A549 (cell line): Measurements from ENCODE around the gene FTH1. TPM values are rescaled to one million over a fixed set of nuclear protein-coding genes. Genes with fewer than 3 reads are reported as not detected.

Experiments
- ATAC-seq, 2 experiments: fragments of 200-7000 bp in 1 of 2; fragments of >200 bp in 1 of 2; cut with Nextera tagmentation in 1 of 2; cut with Tn5 transposase in 1 of 2; 3 replicates each; pipeline versions ENCODE4 v1.8.0 to v1.9.1; 2018 to 2020; ENCODE audit warnings: mild to moderate bottlenecking in 1 of 2, moderate library complexity in 1 of 2
- CTCF ChIA-PET: fragments of 300-600 bp; sonication (Branson Sonifier 250); formaldehyde crosslinking; extraction: SDS; loops from one replicate; lab custom pipeline; 2021; ENCODE audit warnings: antibody characterized with exemption, inconsistent platforms; lab: Yijun Ruan, JAX
- POLR2A ChIA-PET: fragments of 350-600 bp; formaldehyde crosslinking; extraction: SDS; loops from one replicate; lab custom pipeline; 2021; ENCODE audit warnings: antibody characterized with exemption, inconsistent platforms; lab: Yijun Ruan, JAX
- DNase-seq, 2 experiments: peaks; one replicate each; pipeline versions ENCODE4 v3.0.0 to v3.0.0-alpha.2; 2011 to 2016; ENCODE audit warnings: low read depth in 1 of 2, low spot score in 1 of 2
- FAIRE-seq: peaks from 2 replicates; lab custom pipeline; 2011; peaks lifted over from hg19 to GRCh38; lab: Jason Lieb, UNC
- H3K27ac ChIP-seq, 2 experiments: fragments of >200 bp; sonication (Bioruptor Twin); formaldehyde crosslinking; 3 replicates each; pipeline ENCODE4 v1.5.1; 2016 to 2017
- H3K4me1 ChIP-seq: fragments of >200 bp; sonication (Bioruptor Twin); formaldehyde crosslinking; 3 replicates; pipeline ENCODE4 v1.6.1; 2016
- H3K4me2 ChIP-seq: fragments of >200 bp; sonication (Bioruptor Twin); formaldehyde crosslinking; 3 replicates; pipeline ENCODE4 v1.6.1; 2016
- H3K4me3 ChIP-seq: fragments of >200 bp; sonication (Bioruptor Twin); formaldehyde crosslinking; 3 replicates; pipeline ENCODE4 v1.5.1; 2016
- H3K9me3 ChIP-seq: fragments of >200 bp; sonication (Bioruptor Twin); formaldehyde crosslinking; 3 replicates; pipeline ENCODE4 v1.6.1; 2016
- CEBPB ChIP-seq, 2 experiments: fragments of >200 bp in 1 of 2; sonication (Bioruptor Twin) in 1 of 2; formaldehyde crosslinking in 1 of 2; IDR thresholded peaks; 2 replicates each; pipeline ENCODE4 v1.6.1; 2012 to 2016
- CHD2 ChIP-seq: fragments of 150-350 bp; IDR thresholded peaks from 2 replicates; pipeline ENCODE4 v1.6.1; 2014; ENCODE audit warnings: low read length; ENCODE audit not compliant: partially characterized antibody
- CHD4 ChIP-seq: fragments of 200-600 bp; sonication (generic); IDR thresholded peaks from 2 replicates; pipeline ENCODE4 v1.6.1; 2016; ENCODE audit warnings: antibody characterized with exemption, mild to moderate bottlenecking, borderline replicate concordance
- E2F6 ChIP-seq: IDR thresholded peaks from 2 replicates; pipeline ENCODE4 v1.6.1; 2012; ENCODE audit warnings: low read depth, borderline replicate concordance
- EHMT2 ChIP-seq: fragments of 200-600 bp; sonication (generic); IDR thresholded peaks from 2 replicates; pipeline ENCODE4 v1.6.1; 2016; ENCODE audit warnings: antibody characterized with exemption, low read depth, mild to moderate bottlenecking, moderate library complexity
- ELK1 ChIP-seq: fragments of 150-350 bp; IDR thresholded peaks from 2 replicates; pipeline ENCODE4 v1.6.1; 2014; ENCODE audit warnings: low read depth, mild to moderate bottlenecking, low read length
- ESRRA ChIP-seq: fragments of 150-350 bp; IDR thresholded peaks from 2 replicates; pipeline ENCODE4 v1.6.1; 2014; ENCODE audit warnings: mild to moderate bottlenecking, low read length, borderline replicate concordance
- FOSB ChIP-seq: fragments of 250-450 bp; sonication (Bioruptor Pico); IDR thresholded peaks from 2 replicates; pipeline ENCODE4 v1.5.0; 2020; ENCODE audit warnings: mild to moderate bottlenecking, moderate library complexity
- HEYL ChIP-seq: fragments of 250-450 bp; sonication (Bioruptor Pico); IDR thresholded peaks from 2 replicates; pipeline ENCODE4 v1.8.0; 2021; ENCODE audit warnings: mild to moderate bottlenecking, moderate library complexity
- HMGXB4 ChIP-seq: fragments of 250-450 bp; sonication (Bioruptor Pico); IDR thresholded peaks from 2 replicates; pipeline ENCODE4 v1.5.0; 2021; ENCODE audit warnings: mild to moderate bottlenecking, moderate library complexity, borderline replicate concordance
- JUN ChIP-seq, 2 experiments: fragments of >200 bp; sonication (Bioruptor Twin); formaldehyde crosslinking; IDR thresholded peaks; 2 replicates in 1 of 2; 3 replicates in 1 of 2; pipeline ENCODE4 v1.6.1; 2016 to 2017
- MAX ChIP-seq: IDR thresholded peaks from 2 replicates; pipeline ENCODE4 v1.6.1; 2012
- MAZ ChIP-seq: fragments of 150-350 bp; IDR thresholded peaks from 2 replicates; pipeline ENCODE4 v1.6.1; 2014; ENCODE audit warnings: antibody characterized with exemption, low read depth, low read length, borderline replicate concordance
- NR3C1 ChIP-seq: fragments of >200 bp; sonication (Bioruptor Twin); formaldehyde crosslinking; IDR thresholded peaks from 3 replicates; pipeline ENCODE4 v1.6.1; 2017
- RARB ChIP-seq: fragments of 250-450 bp; sonication (Bioruptor Pico); IDR thresholded peaks from 2 replicates; pipeline ENCODE4 v1.8.0; 2021; ENCODE audit warnings: mild to moderate bottlenecking, moderate library complexity
- RNF2 ChIP-seq: fragments of 200-600 bp; sonication (generic); IDR thresholded peaks from 2 replicates; pipeline ENCODE4 v1.6.1; 2016; ENCODE audit warnings: low read depth, mild to moderate bottlenecking, antibody characterized with exemption, moderate library complexity, borderline replicate concordance
- SREBF2 ChIP-seq: fragments of 450-650 bp; IDR thresholded peaks from 2 replicates; pipeline ENCODE4 v1.6.1; 2014; ENCODE audit warnings: mild to moderate bottlenecking, moderate library complexity
- TFCP2L1 ChIP-seq: fragments of 250-450 bp; sonication (Bioruptor Pico); IDR thresholded peaks from 2 replicates; pipeline ENCODE4 v1.5.0; 2021; ENCODE audit warnings: mild to moderate bottlenecking
- TP53 ChIP-seq: fragments of 250-450 bp; sonication (Bioruptor Pico); IDR thresholded peaks from 2 replicates; pipeline ENCODE4 v1.5.0; 2021; ENCODE audit warnings: mild to moderate bottlenecking, moderate library complexity
- USF2 ChIP-seq: fragments of 450-650 bp; IDR thresholded peaks from 2 replicates; pipeline ENCODE4 v1.6.1; 2014; ENCODE audit warnings: antibody characterized with exemption
- ZFP36 ChIP-seq: fragments of 450-650 bp; IDR thresholded peaks from 2 replicates; pipeline ENCODE4 v1.6.1; 2014; ENCODE audit warnings: borderline replicate concordance; ENCODE audit not compliant: partially characterized antibody
- WGBS: methylation state at CpG from one replicate; pipeline ENCODE4 v1.1.6; 2017; ENCODE audit errors: missing lambda C conversion rate; 5-methylcytosine and 5-hydroxymethylcytosine counted together
- polyA plus RNA-seq, 4 experiments: library from polyadenylated mRNA; depleted of rRNA in 3 of 4; stranded (reverse); fragments of >200 nt; fragmentation: RNase III in 1 of 4; extraction: RNeasy Plus Mini Kit Qiagen cat#74134 plus additional on column Dnase treatment in 1 of 4; gene quantifications; 2 replicates in 3 of 4; 3 replicates in 1 of 4; pipeline ENCODE4 v1.2.3, GENCODE V29; 2011 to 2017

Gene FTH1
- polyA plus RNA-seq, 2 of the 4 experiments (the other 2 are of a cell fraction), result 2,791 to 13,747 TPM

GRCh38 chr11:61949169-61950034, 18.0 kb downstream of the FTH1 start:
- 68% methylated on average over 9 of the region's 9 CpGs for WGBS
- peaks cover 53% of the 10 kb centered on the region for H3K4me1 ChIP-seq
- H3K9me3 ChIP-seq, result no peaks in the 10 kb centered on the region
- TF ChIP-seq HMGXB4 (CRISPR knock-in tag), result no peak
- no peak for TF ChIP-seq NR3C1
- no peak for TF ChIP-seq SREBF2
- TF ChIP-seq FOSB (CRISPR knock-in tag), result no peak
- TF ChIP-seq RNF2, result no peak
- TF ChIP-seq ZFP36, result no peak
- no peak for TF ChIP-seq ESRRA
- no peak for TF ChIP-seq RARB (CRISPR knock-in tag)
- no peak for TF ChIP-seq CHD2
- TF ChIP-seq MAZ, result no peak
- no peak for TF ChIP-seq CHD4
- no peak for TF ChIP-seq TFCP2L1
- TF ChIP-seq MAX, result no peak
- no peak for TF ChIP-seq HEYL (CRISPR knock-in tag)
- TF ChIP-seq USF2, result no peak
- no peak for TF ChIP-seq TP53
- TF ChIP-seq ELK1, result no peak
- ChIA-PET CTCF (interaction anchor here (0.7 to 11.9 kb wide), 20 partner anchors 11 to 159 kb away, joined by 3 to 565 read pairs (median 6); no protein-coding TSS in a partner anchor), POLR2A (interaction anchor here (0.9 to 1.6 kb wide), 4 partner anchors 13 to 76 kb away, joined by 3 to 14 read pairs (median 7); partner anchors contain the start of gene FTH1)
- DNase-seq (peak; percentile 51 to 71), ATAC-seq (peak; percentile 35 to 69), FAIRE-seq (no peak)
- peak overlapping the region; percentile 72 to 86 for H3K27ac ChIP-seq
- no peak overlapping the region for H3K4me3 ChIP-seq
- H3K4me2 ChIP-seq, result peak overlapping the region; percentile 37; the same call in 2 of the 3 replicates

GRCh38 chr11:61948505-61948904, 18.9 kb downstream of the FTH1 start:
- Histone ChIP-seq H3K4me2 (peak overlapping the region; percentile 14; the same call in 2 of the 3 replicates), H3K9me3 (no peaks in the 10 kb centered on the region), H3K27ac (peak overlapping the region; percentile 72 to 86; a peak in 5 of 6 replicates), H3K4me3 (no peak overlapping the region), H3K4me1 (peaks cover 44% of the 10 kb centered on the region)
- ATAC-seq (no peak), FAIRE-seq (no peak), DNase-seq (no peak)
- ChIA-PET CTCF (interaction anchor here (0.6 to 11.9 kb wide), 55 partner anchors 11 to 201 kb away, joined by 3 to 565 read pairs (median 8); partner anchors contain the start of genes FADS1, FADS3, FTH1 and RAB3IL1), POLR2A (interaction anchor here (1.2 to 1.7 kb wide), 4 partner anchors 18 to 51 kb away, joined by 3 to 8 read pairs (median 6); no protein-coding TSS in a partner anchor)
- 70% methylated on average over 7 of the region's 7 CpGs for whole genome bisulfite sequencing
- no peak for TF ChIP-seq TP53
- TF ChIP-seq EHMT2, result no peak
- no peak for TF ChIP-seq E2F6
- no peak for TF ChIP-seq JUN (IDR thresholded peaks at IDR 0.05)
- peak; percentile 76 for TF ChIP-seq CEBPB (IDR thresholded peaks at IDR 0.05)
- TF ChIP-seq, all 56 proteins: peak for 1
